IMR-90 (cell line): ENCODE data around the gene PCSK2. TPM values are rescaled to one million over a fixed set of nuclear protein-coding genes. Genes with fewer than 3 reads are reported as not detected.

Experiments
- ATAC-seq: fragments of 200-7000 bp; cut with Tn5 transposase; 2 replicates; pipeline ENCODE4 v1.9.1; 2020; ENCODE audit warnings: low read depth, mild to moderate bottlenecking, moderate library complexity
- BruUV-seq: library from RNA; stranded (reverse); fragments of 400-500 nt; replicated peaks from 2 replicates; lab custom pipeline; 2021; lab: Mats Ljungman, UMichigan
- CTCF ChIA-PET: fragments of 300-600 bp; formaldehyde crosslinking; extraction: SDS; loops from one replicate; lab custom pipeline; 2021; ENCODE audit warnings: antibody characterized with exemption; lab: Yijun Ruan, JAX
- POLR2A ChIA-PET: fragments of 300-600 bp; sonication (Branson Sonifier 250); formaldehyde crosslinking; loops from one replicate; lab custom pipeline; 2022; ENCODE audit warnings: antibody characterized with exemption; ENCODE audit not compliant: unreplicated experiment; lab: Charles Lee
- DNase-seq: peaks from one replicate; pipeline ENCODE4 v3.0.0; 2013
- H2AFZ ChIP-seq: replicated peaks from 2 replicates; pipeline ENCODE3; 2013; ENCODE audit warnings: low read length, mild to moderate bottlenecking; ENCODE audit not compliant: poor library complexity
- H2AK5ac ChIP-seq: 2 replicates; pipeline ENCODE4 v1.6.1; 2013; ENCODE audit warnings: low read depth, low read length, inconsistent platforms
- H2AK9ac ChIP-seq: replicated peaks from 2 replicates; pipeline ENCODE3; 2013; ENCODE audit warnings: mild to moderate bottlenecking, low read depth, low read length, moderate library complexity; ENCODE audit not compliant: poor library complexity
- H2BK120ac ChIP-seq: 2 replicates; pipeline ENCODE4 v1.6.1; 2013; ENCODE audit warnings: low read depth, low read length, inconsistent platforms
- H2BK15ac ChIP-seq: 3 replicates; pipeline ENCODE4 v1.6.1; 2013; ENCODE audit warnings: low read depth, low read length, inconsistent platforms
- H2BK20ac ChIP-seq: 2 replicates; pipeline ENCODE4 v1.6.1; 2013; ENCODE audit warnings: low read depth, mild to moderate bottlenecking, inconsistent platforms, low read length, moderate library complexity
- H2BK5ac ChIP-seq: 2 replicates; pipeline ENCODE4 v1.6.1; 2013; ENCODE audit warnings: mild to moderate bottlenecking, low read depth, low read length, inconsistent platforms; ENCODE audit not compliant: poor library complexity, severe bottlenecking
- H3K14ac ChIP-seq: replicated peaks from 2 replicates; pipeline ENCODE4 v1.6.1; 2013; ENCODE audit warnings: low read depth, low read length, inconsistent platforms
- H3K18ac ChIP-seq: 2 replicates; pipeline ENCODE4 v1.6.1; 2013; ENCODE audit warnings: low read depth, low read length, control low read depth
- H3K23ac ChIP-seq: 2 replicates; pipeline ENCODE4 v1.6.1; 2013; ENCODE audit warnings: low read depth, low read length, inconsistent platforms
- H3K27ac ChIP-seq: 2 replicates; pipeline ENCODE4 v1.5.1; 2013; ENCODE audit warnings: mild to moderate bottlenecking, control low read depth, low read length; ENCODE audit not compliant: insufficient read depth
- H3K27me3 ChIP-seq: 2 replicates; pipeline ENCODE4 v1.6.1; 2013; ENCODE audit warnings: low read length; ENCODE audit not compliant: control insufficient read depth, insufficient read depth
- H3K36me3 ChIP-seq: 2 replicates; pipeline ENCODE4 v1.6.1; 2013; ENCODE audit warnings: low read length, mixed read lengths; ENCODE audit not compliant: control insufficient read depth, insufficient read depth
- H3K4ac ChIP-seq: 2 replicates; pipeline ENCODE4 v1.6.1; 2013; ENCODE audit warnings: low read depth, low read length, inconsistent platforms
- H3K4me1 ChIP-seq: 2 replicates; pipeline ENCODE4 v1.6.1; 2013; ENCODE audit warnings: low read length, mixed read lengths; ENCODE audit not compliant: control insufficient read depth, insufficient read depth
- H3K4me2 ChIP-seq: 2 replicates; pipeline ENCODE4 v1.6.1; 2013; ENCODE audit warnings: low read depth, mild to moderate bottlenecking, control low read depth, low read length, moderate library complexity
- H3K4me3 ChIP-seq: 2 replicates; pipeline ENCODE4 v1.5.1; 2013; ENCODE audit warnings: low read depth, mild to moderate bottlenecking, control low read depth, low read length, moderate library complexity; ENCODE audit not compliant: insufficient read depth
- H3K56ac ChIP-seq: 2 replicates; pipeline ENCODE4 v1.6.1; 2013; ENCODE audit warnings: low read length, inconsistent platforms; ENCODE audit not compliant: insufficient read depth; ENCODE audit errors: extremely low read depth
- H3K79me1 ChIP-seq, 2 experiments: 2 replicates each; pipeline ENCODE4 v1.6.1; 2013; ENCODE audit warnings: low read length in 2 of 2, inconsistent platforms in 1 of 2, low read depth in 1 of 2
- H3K9ac ChIP-seq: 2 replicates; pipeline ENCODE4 v1.6.1; 2013; ENCODE audit warnings: low read depth, low read length, control low read depth
- H3K9me1 ChIP-seq: 2 replicates; pipeline ENCODE4 v1.6.1; 2013; ENCODE audit warnings: low read length, inconsistent platforms; ENCODE audit not compliant: insufficient read depth
- H3K9me3 ChIP-seq: 2 replicates; pipeline ENCODE4 v1.6.1; 2013; ENCODE audit warnings: low read length; ENCODE audit not compliant: control insufficient read depth, insufficient read depth
- H4K20me1 ChIP-seq: 2 replicates; pipeline ENCODE4 v1.6.1; 2013; ENCODE audit warnings: low read length, inconsistent platforms; ENCODE audit not compliant: insufficient read depth
- H4K5ac ChIP-seq: 2 replicates; pipeline ENCODE4 v1.6.1; 2013; ENCODE audit warnings: mild to moderate bottlenecking, low read depth, low read length, control low read depth
- H4K8ac ChIP-seq, 2 experiments: 2 replicates each; pipeline ENCODE4 v1.6.1; 2013; ENCODE audit warnings: low read depth in 2 of 2, low read length in 2 of 2, control low read depth in 1 of 2, inconsistent platforms in 1 of 2
- H4K91ac ChIP-seq: 2 replicates; pipeline ENCODE4 v1.6.1; 2013; ENCODE audit warnings: low read depth, low read length, inconsistent platforms; ENCODE audit not compliant: insufficient read depth
- BHLHE40 ChIP-seq: fragments of 150-350 bp; IDR thresholded peaks from 2 replicates; pipeline ENCODE4 v1.6.1; 2016; ENCODE audit warnings: mild to moderate bottlenecking, low read depth, low read length
- CEBPB ChIP-seq: IDR thresholded peaks from 2 replicates; pipeline ENCODE4 v1.6.1; 2012; ENCODE audit warnings: low read depth, low read length, improper control_type of control experiment
- CHD1 ChIP-seq: IDR thresholded peaks from 2 replicates; pipeline ENCODE4 v1.6.1; 2012; ENCODE audit warnings: low read depth, low read length, improper control_type of control experiment
- FOS ChIP-seq: fragments of 150-350 bp; IDR thresholded peaks from 2 replicates; pipeline ENCODE4 v1.6.1; 2016; ENCODE audit warnings: low read depth, low read length
- MAFK ChIP-seq: IDR thresholded peaks from 2 replicates; pipeline ENCODE4 v1.6.1; 2012; ENCODE audit warnings: low read depth, low read length, improper control_type of control experiment
- MAZ ChIP-seq: IDR thresholded peaks from 2 replicates; pipeline ENCODE4 v1.6.1; 2012; ENCODE audit warnings: low read depth, mild to moderate bottlenecking, low read length, improper control_type of control experiment, moderate library complexity, borderline replicate concordance
- MXI1 ChIP-seq: IDR thresholded peaks from 2 replicates; pipeline ENCODE4 v1.6.1; 2012; ENCODE audit warnings: low read depth, mild to moderate bottlenecking, low read length, moderate library complexity, borderline replicate concordance
- NFE2L2 ChIP-seq: fragments of 150-350 bp; IDR thresholded peaks from 2 replicates; pipeline ENCODE4 v1.6.1; 2016; ENCODE audit warnings: low read depth, mild to moderate bottlenecking, low read length
- POLR2A ChIP-seq: IDR thresholded peaks from 2 replicates; pipeline ENCODE4 v1.6.1; 2012; ENCODE audit warnings: mild to moderate bottlenecking, low read depth, low read length
- RAD21 ChIP-seq: IDR thresholded peaks from 2 replicates; pipeline ENCODE4 v1.6.1; 2012; ENCODE audit warnings: low read length, improper control_type of control experiment
- RCOR1 ChIP-seq: IDR thresholded peaks from 2 replicates; pipeline ENCODE4 v1.6.1; 2012; ENCODE audit warnings: mild to moderate bottlenecking, low read length, improper control_type of control experiment; ENCODE audit not compliant: insufficient replicate concordance
- RFX5 ChIP-seq: IDR thresholded peaks from 2 replicates; pipeline ENCODE4 v1.8.0; 2012; ENCODE audit warnings: low read depth, mild to moderate bottlenecking, low read length, moderate library complexity
- SMC3 ChIP-seq: fragments of 150-350 bp; IDR thresholded peaks from 2 replicates; pipeline ENCODE4 v1.6.1; 2016; ENCODE audit warnings: low read depth, mild to moderate bottlenecking, antibody characterized with exemption, low read length, moderate library complexity
- WGBS, 2 experiments: methylation state at CpG; one replicate each; pipeline versions ENCODE4 v1.1.5 to v1.1.7; 2013; ENCODE audit warnings: missing lambda C conversion rate in 2 of 2; ENCODE audit not compliant: insufficient read length in 1 of 2; ENCODE audit errors: extremely low coverage in 2 of 2; 5-methylcytosine and 5-hydroxymethylcytosine counted together
- dilution Hi-C: fragments of 300-500 bp; cut with HindIII; formaldehyde crosslinking; loops from one replicate; pipeline ENCODE4 v1.14.3; 2018; ENCODE audit warnings: low sequenced_read_pairs; ENCODE audit not compliant: unreplicated experiment
- in situ Hi-C: fragments of 300-500 bp; cut with MboI; formaldehyde crosslinking; loops from 3 replicates; pipeline ENCODE4 v1.14.3; 2019; ENCODE audit warnings: low sequenced_read_pairs, inconsistent platforms, mixed read lengths
- intact Hi-C: fragments of 100-400 bp; cut with micrococcal nuclease; formaldehyde crosslinking; loops from 2 replicates; pipeline ENCODE4 v1.10.0; 2022
- polyA plus RNA-seq, 3 experiments: library from polyadenylated mRNA; depleted of rRNA; stranded (reverse); fragments of >200 nt; gene quantifications; 2 replicates each; pipeline ENCODE4 v1.2.3, GENCODE V29; 2012; ENCODE audit warnings: low replicate concordance in 1 of 3
- total RNA-seq: library from RNA; depleted of rRNA; stranded (reverse); fragments of >200 nt; gene quantifications from 2 replicates; pipeline ENCODE4 v1.2.3, GENCODE V29; 2012
- TF ChIP-seq, protein P1 (sequence below): fragments of 150-350 bp; IDR thresholded peaks from 2 replicates; pipeline ENCODE4 v1.6.1; 2017; ENCODE audit warnings: mild to moderate bottlenecking, antibody characterized with exemption, low read length, low read depth
- TF ChIP-seq, protein P2 (sequence below): conservative IDR thresholded peaks from 2 replicates; pipeline ENCODE4 v1.5.1; 2012; ENCODE audit warnings: mild to moderate bottlenecking, low read depth, low read length, improper control_type of control experiment
- TF ChIP-seq, protein P3 (sequence below): fragments of 150-350 bp; IDR thresholded peaks from 2 replicates; pipeline ENCODE4 v1.6.1; 2016; ENCODE audit warnings: low read depth, mild to moderate bottlenecking, low read length, moderate library complexity, borderline replicate concordance

The PCSK2 gene
- total and polyA plus RNA-seq, 2 of the 4 experiments (the other 2 are of a cell fraction) = not detected

DNA sequence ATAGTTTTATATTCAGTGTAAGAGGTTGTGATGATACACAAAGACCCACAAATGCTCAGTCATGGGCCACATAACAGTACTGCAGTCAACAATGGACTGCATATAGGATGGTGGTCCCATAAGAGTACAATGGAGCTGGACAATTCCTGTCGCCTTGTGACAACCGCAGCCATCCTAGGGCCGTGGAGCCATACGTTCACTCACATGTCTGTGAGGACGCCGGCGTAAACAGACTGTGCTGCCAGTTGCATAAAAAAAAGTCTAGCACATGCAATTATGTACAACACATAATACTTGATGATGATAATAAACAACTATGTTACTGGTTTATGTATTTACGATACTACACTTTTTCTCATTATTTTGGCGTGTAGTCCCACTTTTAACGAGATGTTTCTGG is 273.4 kb downstream of the PCSK2 start:
- in situ Hi-C loops = loop anchor here (10.0 kb wide), 1 partner anchor 775 kb away; no protein-coding TSS in a partner anchor
- Histone ChIP-seq H3K18ac (no peak overlapping the region), H3K9me3 (no peaks in the 10 kb centered on the region), H2BK20ac (no peak overlapping the region), H2AFZ (no peak overlapping the region), H2BK120ac (no peak overlapping the region), H4K20me1 (no peaks in the 10 kb centered on the region), H3K27me3 (peaks cover 16% of the 10 kb centered on the region; the same call in 1 of the 2 replicates), H3K56ac (no peak overlapping the region), H3K14ac (no peak overlapping the region), H2AK9ac (no peak overlapping the region), H3K23ac (no peak overlapping the region), H3K4me3 (no peak overlapping the region), H3K9ac (no peak overlapping the region), H3K27ac (no peak overlapping the region), H4K5ac (no peak overlapping the region), H2AK5ac (no peak overlapping the region), H4K91ac (no peak overlapping the region), H3K4me2 (no peak overlapping the region), H3K36me3 (no peaks in the 10 kb centered on the region), H2BK5ac (no peak overlapping the region), H2BK15ac (no peak overlapping the region), H4K8ac (no peak overlapping the region), H3K4ac (no peak overlapping the region), H3K79me1 (no peaks in the 10 kb centered on the region), H3K4me1 (peaks cover 4% of the 10 kb centered on the region; the same call in 1 of the 2 replicates), H3K9me1 (0 out of 2 replicates have a peak, but pooled peaks cover 2% of the 10 kb centered on the region)
- BruUV-seq = no TSS peak
- WGBS, 2 experiments = 87% methylated on average over 3 of the region's 10 CpGs; no CpG with 5 or more reads in 1 of the 2 experiments
- ChIA-PET CTCF (no interaction called here), POLR2A (no interaction called here)
- ATAC-seq (no peak), DNase-seq (no peak)
- intact Hi-C loops = loop anchor here (10.0 kb wide), 1 partner anchor 115 kb away; no protein-coding TSS in a partner anchor
- TF ChIP-seq MAFK (no peak), SMC3 (no peak), CHD1 (no peak), RFX5 (no peak), FOS (no peak), RCOR1 (no peak), POLR2A (no peak), MXI1 (no peak), BHLHE40 (no peak), CEBPB (no peak), NFE2L2 (no peak), MAZ (no peak), RAD21 (no peak)
- TF ChIP-seq, protein P1, sequence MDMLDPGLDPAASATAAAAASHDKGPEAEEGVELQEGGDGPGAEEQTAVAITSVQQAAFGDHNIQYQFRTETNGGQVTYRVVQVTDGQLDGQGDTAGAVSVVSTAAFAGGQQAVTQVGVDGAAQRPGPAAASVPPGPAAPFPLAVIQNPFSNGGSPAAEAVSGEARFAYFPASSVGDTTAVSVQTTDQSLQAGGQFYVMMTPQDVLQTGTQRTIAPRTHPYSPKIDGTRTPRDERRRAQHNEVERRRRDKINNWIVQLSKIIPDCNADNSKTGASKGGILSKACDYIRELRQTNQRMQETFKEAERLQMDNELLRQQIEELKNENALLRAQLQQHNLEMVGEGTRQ = no peak
- TF ChIP-seq, protein P2, sequence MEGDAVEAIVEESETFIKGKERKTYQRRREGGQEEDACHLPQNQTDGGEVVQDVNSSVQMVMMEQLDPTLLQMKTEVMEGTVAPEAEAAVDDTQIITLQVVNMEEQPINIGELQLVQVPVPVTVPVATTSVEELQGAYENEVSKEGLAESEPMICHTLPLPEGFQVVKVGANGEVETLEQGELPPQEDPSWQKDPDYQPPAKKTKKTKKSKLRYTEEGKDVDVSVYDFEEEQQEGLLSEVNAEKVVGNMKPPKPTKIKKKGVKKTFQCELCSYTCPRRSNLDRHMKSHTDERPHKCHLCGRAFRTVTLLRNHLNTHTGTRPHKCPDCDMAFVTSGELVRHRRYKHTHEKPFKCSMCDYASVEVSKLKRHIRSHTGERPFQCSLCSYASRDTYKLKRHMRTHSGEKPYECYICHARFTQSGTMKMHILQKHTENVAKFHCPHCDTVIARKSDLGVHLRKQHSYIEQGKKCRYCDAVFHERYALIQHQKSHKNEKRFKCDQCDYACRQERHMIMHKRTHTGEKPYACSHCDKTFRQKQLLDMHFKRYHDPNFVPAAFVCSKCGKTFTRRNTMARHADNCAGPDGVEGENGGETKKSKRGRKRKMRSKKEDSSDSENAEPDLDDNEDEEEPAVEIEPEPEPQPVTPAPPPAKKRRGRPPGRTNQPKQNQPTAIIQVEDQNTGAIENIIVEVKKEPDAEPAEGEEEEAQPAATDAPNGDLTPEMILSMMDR = no peak
- TF ChIP-seq, protein P3, sequence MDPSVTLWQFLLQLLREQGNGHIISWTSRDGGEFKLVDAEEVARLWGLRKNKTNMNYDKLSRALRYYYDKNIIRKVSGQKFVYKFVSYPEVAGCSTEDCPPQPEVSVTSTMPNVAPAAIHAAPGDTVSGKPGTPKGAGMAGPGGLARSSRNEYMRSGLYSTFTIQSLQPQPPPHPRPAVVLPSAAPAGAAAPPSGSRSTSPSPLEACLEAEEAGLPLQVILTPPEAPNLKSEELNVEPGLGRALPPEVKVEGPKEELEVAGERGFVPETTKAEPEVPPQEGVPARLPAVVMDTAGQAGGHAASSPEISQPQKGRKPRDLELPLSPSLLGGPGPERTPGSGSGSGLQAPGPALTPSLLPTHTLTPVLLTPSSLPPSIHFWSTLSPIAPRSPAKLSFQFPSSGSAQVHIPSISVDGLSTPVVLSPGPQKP = no peak
- dilution Hi-C loops = no loop called here
